DMS79 treated with DMSO at 0.1 percent for 48 hours (cell line): ENCODE measurements around the gene FABP7.
"Not testable (repeated sequence)": the region's sequence is repeated elsewhere in the genome, so short reads cannot be mapped to it uniquely, and the experiment has no call there.

ENCODE experiments used
- DNase-seq: peaks from one replicate; lab custom pipeline; 2025; lab: John Stamatoyannopoulos, UW

The FABP7 gene

GRCh38 chr6:122779667-122780066, at the start of gene FABP7:
Gene FABP7 (plus strand): TSS chr6:122779716. CDS start chr6:122779795, 79 bp downstream.
- no peak for DNase-seq

DNA sequence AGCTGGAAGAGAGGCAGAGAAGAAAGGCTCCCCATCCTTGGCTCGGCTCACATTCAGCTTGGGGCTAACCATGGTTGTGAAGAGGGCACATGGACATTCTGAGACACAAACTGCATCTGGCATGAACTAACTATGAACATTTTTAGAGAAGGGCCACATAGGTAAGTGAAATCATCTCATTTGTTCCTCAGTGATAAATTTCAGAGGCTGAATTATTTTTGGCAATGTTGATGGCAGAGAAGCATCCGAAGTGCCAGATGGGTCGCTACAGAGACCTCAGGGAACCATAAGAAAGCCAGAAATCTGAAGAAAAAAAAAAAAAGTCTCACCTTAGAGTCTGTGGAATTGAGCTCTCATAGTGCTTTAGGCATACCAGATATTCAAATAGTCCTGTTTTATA, 49.2 kb upstream of the FABP7 start:
- no peak for DNase-seq

DNA sequence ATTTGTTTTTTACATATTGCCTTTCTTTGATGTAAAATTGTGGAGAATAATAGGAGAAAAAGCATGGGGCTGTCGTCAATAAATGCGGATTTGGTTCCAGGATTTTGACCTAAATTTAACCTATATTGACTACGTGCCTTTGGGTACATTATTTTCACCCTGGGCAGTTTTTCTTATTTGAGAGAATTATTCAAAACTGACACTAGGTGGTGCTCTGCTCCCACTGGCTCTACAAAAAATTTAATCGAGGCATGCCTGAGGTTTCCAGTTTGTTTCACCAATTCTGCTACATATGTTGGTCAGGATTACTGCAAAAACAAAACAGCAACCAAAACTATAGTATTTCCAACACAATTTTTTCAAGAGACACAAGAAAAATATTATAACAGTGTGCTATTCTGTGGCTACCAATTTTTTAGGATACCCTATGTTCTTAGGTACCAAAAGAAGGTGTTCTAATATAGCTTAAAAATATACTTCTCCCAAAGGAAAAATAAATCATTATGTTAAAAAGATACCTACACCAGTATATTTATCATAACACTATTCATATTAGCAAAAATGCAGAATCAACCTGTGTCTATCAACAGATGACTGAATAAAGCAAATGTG, 48.6 kb upstream of the FABP7 start:
- peak; percentile 69 for DNase-seq

DNA sequence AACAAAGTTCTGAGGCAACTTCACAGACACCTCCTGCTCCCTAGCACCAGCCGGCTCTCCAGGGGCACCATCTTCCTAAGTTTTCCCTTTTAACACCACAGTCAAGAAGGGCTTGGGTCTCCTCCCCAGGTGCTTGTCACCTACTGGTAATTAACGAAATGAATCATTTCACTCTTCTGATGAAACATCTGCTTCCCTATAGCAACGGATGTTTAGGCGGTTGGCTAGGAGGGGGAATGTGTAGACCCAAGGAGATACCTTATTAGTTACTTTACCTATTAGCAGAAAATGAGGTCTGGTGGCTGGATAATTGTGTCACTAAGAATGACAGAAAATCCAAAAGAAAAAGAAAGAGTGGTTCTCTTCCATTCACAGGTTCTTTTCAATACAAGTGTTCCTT, 46.3 kb upstream of the FABP7 start:
- no peak for DNase-seq

GRCh38 chr6:122734529-122735395, 44.8 kb upstream of the FABP7 start:
- DNase-seq, result peak; percentile 16

- DNase-seq, result peak; percentile 75
Observed at GRCh38 chr6:122735582-122735981, 43.9 kb upstream of the FABP7 start.

DNA sequence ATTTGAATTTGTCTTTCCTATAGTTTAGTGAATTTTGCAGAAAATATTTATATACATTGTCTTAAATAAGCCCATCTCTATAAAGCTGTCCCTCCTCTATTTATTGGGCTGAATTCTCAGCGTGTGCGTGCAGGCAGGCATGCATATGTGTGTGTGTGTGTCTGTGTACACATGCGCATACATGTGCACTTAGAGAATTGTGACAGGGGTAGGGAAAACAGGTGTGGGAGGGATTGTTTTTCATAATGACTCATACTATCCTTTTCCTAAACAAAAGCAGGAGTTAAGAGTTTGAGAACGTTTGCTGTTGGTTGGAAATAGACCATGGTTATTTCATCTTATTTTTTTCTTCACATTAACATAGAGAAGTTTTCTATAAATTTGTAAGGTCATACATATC, 43.4 kb upstream of the FABP7 start:
- peak; percentile 55 for DNase-seq

DNA sequence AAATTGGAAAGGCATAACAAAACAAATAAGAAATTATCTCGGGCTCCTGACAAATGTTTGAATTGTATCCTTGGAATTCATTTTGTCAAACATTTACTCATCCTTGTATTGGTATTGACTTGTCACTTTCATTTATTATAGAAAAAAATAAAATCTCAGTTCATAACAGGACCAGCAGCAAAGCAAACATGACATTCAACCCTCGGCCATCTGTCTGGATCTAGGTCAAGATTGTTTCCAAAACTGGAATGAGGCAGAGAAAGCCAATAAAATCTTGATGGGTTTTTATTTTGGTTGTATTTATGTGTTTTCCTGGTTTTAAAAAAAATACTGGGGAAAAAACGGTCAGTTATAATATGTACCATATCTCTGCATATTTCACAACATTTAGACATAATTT, 42.9 kb upstream of the FABP7 start:
- peak; percentile 19 for DNase-seq

DNA sequence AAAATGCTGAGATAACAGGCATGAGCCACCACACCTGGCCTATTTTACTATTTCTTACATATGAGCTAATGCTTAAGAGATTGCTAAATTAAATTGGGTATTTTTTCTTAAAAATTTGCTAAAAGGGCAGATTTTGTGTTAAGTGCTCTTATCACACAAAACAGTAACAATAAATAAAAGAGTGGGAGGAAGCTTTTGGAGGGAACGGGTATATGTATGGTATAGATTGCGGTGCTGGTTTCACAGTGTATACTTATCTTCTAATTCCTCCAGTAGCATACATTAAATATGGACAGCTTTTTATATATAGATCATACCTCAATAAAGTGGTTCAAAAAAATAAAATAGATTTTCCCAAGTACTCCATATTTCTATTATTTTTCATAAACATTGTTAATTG, 39.4 kb upstream of the FABP7 start:
- no peak for DNase-seq

GRCh38 chr6:122740936-122741335, 38.6 kb upstream of the FABP7 start:
- no peak for DNase-seq

- DNase-seq, result peak; percentile 69
Observed at GRCh38 chr6:122744247-122744646, 35.3 kb upstream of the FABP7 start.

GRCh38 chr6:122744856-122745255, 34.7 kb upstream of the FABP7 start:
- peak; percentile 99 for DNase-seq

- peak; percentile 8 for DNase-seq
Observed at GRCh38 chr6:122746688-122747087, 32.8 kb upstream of the FABP7 start.

DNA sequence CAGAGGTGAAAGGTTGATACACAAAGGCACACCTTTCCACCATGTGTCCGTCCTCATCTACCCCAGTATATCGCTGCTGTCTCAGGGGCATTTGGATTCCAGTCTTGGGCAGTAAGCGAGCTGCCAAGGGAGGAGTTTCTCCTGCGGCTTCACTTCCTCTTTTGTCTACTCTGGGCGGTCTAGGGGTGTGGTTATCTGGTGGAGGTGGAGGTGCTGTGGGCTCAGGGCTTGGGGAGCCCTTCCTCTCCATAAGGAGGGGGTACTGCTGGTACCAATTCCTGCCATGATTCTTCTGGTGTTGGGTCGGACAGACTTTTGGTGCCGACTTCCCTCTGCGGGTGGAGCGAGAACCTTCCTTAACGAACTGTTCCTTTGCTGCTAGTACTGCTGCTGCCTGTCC, 31.9 kb upstream of the FABP7 start:
- DNase-seq, result no peak

- DNase-seq, result not testable (repeated sequence)
Observed at GRCh38 chr6:122748945-122749344, 30.6 kb upstream of the FABP7 start.

DNA sequence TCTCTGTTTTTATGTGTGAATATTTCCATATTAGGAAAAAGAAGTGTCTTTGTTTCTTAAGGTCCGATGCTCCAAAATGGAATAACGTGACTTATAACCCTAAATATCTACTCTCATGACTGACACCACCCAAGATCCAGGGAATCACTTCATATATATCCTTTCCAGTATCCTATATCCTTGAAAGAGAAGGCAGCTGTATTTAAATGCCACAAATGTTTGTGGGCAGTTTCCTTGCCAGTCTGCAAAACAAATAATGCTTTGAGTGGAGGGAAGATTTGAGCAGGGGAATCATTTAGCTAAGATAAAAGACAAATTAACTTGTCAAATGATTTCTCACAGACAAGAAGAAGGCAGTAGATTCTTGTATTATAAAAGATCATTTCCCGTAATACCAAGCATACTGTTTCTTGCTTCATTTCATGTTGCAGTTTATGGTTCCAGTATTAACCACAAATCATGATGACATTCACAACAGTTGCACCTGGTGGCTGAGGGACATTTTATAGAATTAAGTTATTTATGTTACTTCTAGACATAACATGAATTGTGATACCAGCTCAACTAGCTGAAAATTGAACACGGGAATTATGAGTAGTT, 30.0 kb upstream of the FABP7 start:
- DNase-seq, result peak; percentile 82

- peak; percentile 12 for DNase-seq
Observed at GRCh38 chr6:122751326-122751725, 28.2 kb upstream of the FABP7 start.

GRCh38 chr6:122752459-122752858, 27.1 kb upstream of the FABP7 start:
- peak; percentile 47 for DNase-seq

- DNase-seq, result peak; percentile 65
Observed at GRCh38 chr6:122753000-122753687, 26.4 kb upstream of the FABP7 start.

DNA sequence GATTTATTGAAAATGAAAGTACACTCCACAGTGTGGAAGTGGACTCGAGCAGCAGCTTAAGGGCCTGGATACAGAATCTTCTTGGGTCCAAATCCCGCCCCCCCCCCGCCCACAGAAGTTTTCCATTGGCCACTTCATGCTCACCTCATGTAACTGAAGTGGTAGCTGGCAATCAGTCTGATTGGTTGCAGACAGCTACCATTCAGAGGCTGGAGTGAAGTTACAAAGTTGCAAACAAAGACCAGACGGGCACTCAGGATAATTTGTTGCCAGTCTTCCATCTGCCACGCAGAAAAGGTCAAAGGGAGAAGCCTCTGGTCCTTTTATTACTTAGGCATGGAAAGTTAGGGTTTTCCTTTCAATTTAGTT, 25.8 kb upstream of the FABP7 start:
- no peak for DNase-seq

GRCh38 chr6:122754191-122754731, 25.3 kb upstream of the FABP7 start:
- peak; percentile 40 for DNase-seq

- DNase-seq, result no peak
Observed at GRCh38 chr6:122755901-122756300, 23.6 kb upstream of the FABP7 start.
